Nephron progenitor cell (in vitro differentiated cells): ENCODE measurements around the gene RRP1B.

ENCODE experiments used
- DNase-seq: peaks from one replicate; pipeline ENCODE4 v3.0.0; 2021
- H3K27ac Mint-ChIP-seq: 2 replicates; pipeline ENCODE4 v1.8.0; 2021; ENCODE audit warnings: mild to moderate bottlenecking, moderate library complexity, mixed read lengths
- H3K27me3 Mint-ChIP-seq: 2 replicates; pipeline ENCODE4 v1.8.0; 2021; ENCODE audit warnings: mild to moderate bottlenecking, low read depth, mixed read lengths; ENCODE audit not compliant: poor library complexity
- H3K36me3 Mint-ChIP-seq: 2 replicates; pipeline ENCODE4 v1.8.0; 2021; ENCODE audit warnings: low read depth, mixed read lengths
- H3K4me1 Mint-ChIP-seq: 2 replicates; pipeline ENCODE4 v1.8.0; 2021; ENCODE audit warnings: mixed read lengths
- H3K4me3 Mint-ChIP-seq: 2 replicates; pipeline ENCODE4 v1.8.0; 2021; ENCODE audit warnings: mild to moderate bottlenecking, moderate library complexity, mixed read lengths
- H3K9me3 Mint-ChIP-seq: 2 replicates; pipeline ENCODE4 v1.8.0; 2021; ENCODE audit warnings: mild to moderate bottlenecking, moderate library complexity, mixed read lengths
- CTCF ChIP-seq: fragments of 200-600 bp; sonication (generic); IDR thresholded peaks from 2 replicates; pipeline ENCODE4 v1.5.0; 2021; ENCODE audit warnings: antibody characterized with exemption

RRP1B gene

GRCh38 chr21:43716376-43717165, 57.2 kb downstream of the RRP1B start:
- Mint-ChIP-seq H3K27ac (no peak overlapping the region), H3K36me3 (no peaks in the 10 kb centered on the region), H3K9me3 (no peaks in the 10 kb centered on the region), H3K4me3 (no peak overlapping the region), H3K27me3 (peaks cover 45% of the 10 kb centered on the region), H3K4me1 (peaks cover 35% of the 10 kb centered on the region)
- TF ChIP-seq CTCF: no peak
- no peak for DNase-seq

- no peaks in the 10 kb centered on the region for H3K36me3 Mint-ChIP-seq
- no peak for TF ChIP-seq CTCF
- no peaks in the 10 kb centered on the region for H3K9me3 Mint-ChIP-seq
- peak overlapping the region; percentile 70 for H3K4me3 Mint-ChIP-seq
- H3K4me1 Mint-ChIP-seq: peaks cover 27% of the 10 kb centered on the region
- no peak for DNase-seq
- peaks cover 39% of the 10 kb centered on the region for H3K27me3 Mint-ChIP-seq
- H3K27ac Mint-ChIP-seq: no peak overlapping the region
These were observed 58.0 kb downstream of the RRP1B start for GRCh38 chr21:43717166-43717853.

GRCh38 chr21:43717967-43718871, 58.9 kb downstream of the RRP1B start:
- Mint-ChIP-seq H3K4me3 (peak overlapping the region; percentile 79), H3K36me3 (no peaks in the 10 kb centered on the region), H3K9me3 (no peaks in the 10 kb centered on the region), H3K27ac (no peak overlapping the region), H3K27me3 (peaks cover 40% of the 10 kb centered on the region), H3K4me1 (peaks cover 21% of the 10 kb centered on the region)
- peak; percentile 42 for DNase-seq
- TF ChIP-seq CTCF: no peak

- peak; percentile 89 for DNase-seq
- Mint-ChIP-seq H3K27ac (no peak within 1 kb of the TSS), H3K27me3 (peaks cover 40% of the 10 kb centered on the region), H3K36me3 (no peaks in the 10 kb centered on the region), H3K4me3 (peak within 1 kb of the TSS; percentile 79), H3K4me1 (peaks cover 21% of the 10 kb centered on the region), H3K9me3 (no peaks in the 10 kb centered on the region)
- TF ChIP-seq CTCF: no peak
These were observed 59.8 kb downstream of the RRP1B start, which contains the start of gene PDXK for GRCh38 chr21:43718872-43719747. PDXK (plus strand) TSS chr21:43719129; CDS start chr21:43719295, 166 bp downstream.
